ENCODE results near the gene SIN3A. TPM values are rescaled to one million over a fixed set of nuclear protein-coding genes. Genes with fewer than 3 reads are reported as not detected.
A peak's percentile ranks its signal among the peaks of the same experiment; 100 is the strongest.
"Not testable (repeated sequence)": the region's sequence is repeated elsewhere in the genome, so short reads cannot be mapped to it uniquely, and the experiment has no call there.

SIN3A gene
- total RNA-seq = 10 to 100 TPM; 87.4 to 92.0 TPM

GRCh38 chr15:75451674-75452363 is at the start of gene SIN3A:
Gene SIN3A, minus strand, starts transcription at chr15:75451690. Its CDS starts 21,315 bp downstream, at chr15:75430375.
- ATAC-seq (peak; percentile 57), DNase-seq (peak; percentile 100)
- peak within 1 kb of the TSS; percentile 96 for H3K27ac Mint-ChIP-seq
- peaks cover 36% of the 10 kb centered on the region for H3K4me1 Mint-ChIP-seq
- POLR2A ChIA-PET = interaction anchor here (0.5 to 7.3 kb wide), 12 partner anchors 11 to 859 kb away, joined by 3 to 83 read pairs (median 5); partner anchors contain the start of genes IMP3, MAN2C1, SNUPN and SNX33
- peak within 1 kb of the TSS; percentile 99 for H3K4me3 Mint-ChIP-seq
- CTCF ChIA-PET = interaction anchor here (0.7 to 2.7 kb wide), 8 partner anchors 11 to 242 kb away, joined by 3 to 12 read pairs (median 3); partner anchors contain the start of genes MAN2C1 and SNUPN
- no peaks in the 10 kb centered on the region for H3K9me3 Mint-ChIP-seq (ENCODE audit: low read depth)
- no peaks in the 10 kb centered on the region for H3K27me3 Mint-ChIP-seq
- intact Hi-C loops (cut with DNase I, micrococcal nuclease) = loop anchor here (1.0 to 10.0 kb wide), 19 partner anchors 45 to 1820 kb away; partner anchors contain the start of genes PPCDC (in 2 of the 2), C15orf39 (in 1 of the 2), CSK (in 1 of the 2) and MAN2C1 (in 1 of the 2)
- peaks cover 10% of the 10 kb centered on the region for H3K36me3 Mint-ChIP-seq (ENCODE audit: low read depth)

GRCh38 chr15:75493732-75494131 is 42.2 kb upstream of the SIN3A start:
- ChIA-PET CTCF (interaction anchor here (0.6 to 0.7 kb wide), 2 partner anchors 19 to 167 kb away, joined by 3 read pairs; no protein-coding TSS in a partner anchor), POLR2A (no interaction called here)
- Mint-ChIP-seq H3K36me3 (ENCODE audit: low read depth) (peaks cover 17% of the 10 kb centered on the region), H3K27ac (no peak overlapping the region), H3K4me1 (no peaks in the 10 kb centered on the region), H3K9me3 (ENCODE audit: low read depth) (no peaks in the 10 kb centered on the region), H3K4me3 (no peak overlapping the region), H3K27me3 (no peaks in the 10 kb centered on the region)
- ATAC-seq = no peak
- DNase-seq = no peak
- intact Hi-C loops (cut with DNase I, micrococcal nuclease) = no loop called here

GRCh38 chr15:75483961-75484360 is 32.5 kb upstream of the SIN3A start:
- intact Hi-C loops (cut with DNase I, micrococcal nuclease) = no loop called here
- DNase-seq (no peak), ATAC-seq (no peak)
- Mint-ChIP-seq H3K4me3 (no peak overlapping the region), H3K27me3 (no peaks in the 10 kb centered on the region), H3K27ac (no peak overlapping the region), H3K4me1 (no peaks in the 10 kb centered on the region), H3K9me3 (ENCODE audit: low read depth) (no peaks in the 10 kb centered on the region), H3K36me3 (ENCODE audit: low read depth) (peaks cover 11% of the 10 kb centered on the region)
- ChIA-PET POLR2A (interaction anchor here (0.9 kb wide), 1 partner anchor 17 kb away, joined by 3 read pairs; no protein-coding TSS in a partner anchor), CTCF (interaction anchor here (0.5 kb wide), 1 partner anchor 89 kb away, joined by 3 read pairs; no protein-coding TSS in a partner anchor)

- H3K27ac Mint-ChIP-seq; H3K27me3 Mint-ChIP-seq; DNase-seq; H3K4me3 Mint-ChIP-seq; intact Hi-C loops (cut with DNase I, micrococcal nuclease); H3K4me1 Mint-ChIP-seq; H3K9me3 Mint-ChIP-seq (ENCODE audit: low read depth); ATAC-seq; POLR2A ChIA-PET: not testable (repeated sequence)
- CTCF ChIA-PET = interaction anchor here (0.5 kb wide), 1 partner anchor 90 kb away, joined by 3 read pairs; no protein-coding TSS in a partner anchor
- H3K36me3 Mint-ChIP-seq (ENCODE audit: low read depth) = peaks cover 11% of the 10 kb centered on the region
Measured at GRCh38 chr15:75483556-75483955, 32.1 kb upstream of the SIN3A start.

GRCh38 chr15:75483106-75483505 is 31.6 kb upstream of the SIN3A start:
- Mint-ChIP-seq H3K36me3 (ENCODE audit: low read depth) (peaks cover 13% of the 10 kb centered on the region), H3K27ac (no peak overlapping the region), H3K27me3 (no peaks in the 10 kb centered on the region), H3K4me1 (no peaks in the 10 kb centered on the region), H3K4me3 (no peak overlapping the region), H3K9me3 (ENCODE audit: low read depth) (no peaks in the 10 kb centered on the region)
- ChIA-PET POLR2A (no interaction called here), CTCF (interaction anchor here (0.5 kb wide), 1 partner anchor 90 kb away, joined by 3 read pairs; no protein-coding TSS in a partner anchor)
- intact Hi-C loops (cut with DNase I, micrococcal nuclease) = no loop called here
- no peak for DNase-seq
- ATAC-seq = no peak

- POLR2A ChIA-PET = not testable (repeated sequence)
Measured at GRCh38 chr15:75480463-75480862, 29.0 kb upstream of the SIN3A start.

GRCh38 chr15:75479670-75480069 is 28.2 kb upstream of the SIN3A start:
- no peak overlapping the region for H3K4me3 Mint-ChIP-seq
- H3K27me3 Mint-ChIP-seq = no peaks in the 10 kb centered on the region
- ChIA-PET POLR2A (no interaction called here), CTCF (no interaction called here)
- intact Hi-C loops (cut with DNase I, micrococcal nuclease) = no loop called here
- no peak for ATAC-seq
- H3K36me3 Mint-ChIP-seq (ENCODE audit: low read depth) = peaks cover 13% of the 10 kb centered on the region
- no peak for DNase-seq
- H3K27ac Mint-ChIP-seq = no peak overlapping the region
- no peaks in the 10 kb centered on the region for H3K4me1 Mint-ChIP-seq
- H3K9me3 Mint-ChIP-seq (ENCODE audit: low read depth) = no peaks in the 10 kb centered on the region

More at GRCh38 chr15:75480463-75480862, 29.0 kb upstream of the SIN3A start:
- intact Hi-C loops (cut with DNase I, micrococcal nuclease); DNase-seq; H3K4me3 Mint-ChIP-seq; H3K27me3 Mint-ChIP-seq; CTCF ChIA-PET; ATAC-seq; H3K4me1 Mint-ChIP-seq; H3K9me3 Mint-ChIP-seq (ENCODE audit: low read depth); H3K27ac Mint-ChIP-seq: not testable (repeated sequence)
- H3K36me3 Mint-ChIP-seq (ENCODE audit: low read depth) = peaks cover 12% of the 10 kb centered on the region

GRCh38 chr15:75477094-75477493 is 25.6 kb upstream of the SIN3A start:
- H3K9me3 Mint-ChIP-seq (ENCODE audit: low read depth); H3K4me1 Mint-ChIP-seq; intact Hi-C loops (cut with DNase I, micrococcal nuclease); H3K27ac Mint-ChIP-seq; H3K4me3 Mint-ChIP-seq; POLR2A ChIA-PET; DNase-seq; H3K36me3 Mint-ChIP-seq (ENCODE audit: low read depth); H3K27me3 Mint-ChIP-seq; ATAC-seq: not testable (repeated sequence)
- CTCF ChIA-PET = interaction anchor here (0.7 kb wide), 1 partner anchor 16 kb away, joined by 3 read pairs; no protein-coding TSS in a partner anchor

GRCh38 chr15:75468913-75469598 is 17.6 kb upstream of the SIN3A start:
- Mint-ChIP-seq H3K27ac (peak overlapping the region; percentile 23), H3K4me3 (no peak overlapping the region), H3K36me3 (ENCODE audit: low read depth) (peaks cover 20% of the 10 kb centered on the region), H3K27me3 (no peaks in the 10 kb centered on the region), H3K4me1 (no peaks in the 10 kb centered on the region), H3K9me3 (ENCODE audit: low read depth) (no peaks in the 10 kb centered on the region)
- CTCF ChIA-PET = interaction anchor here (0.6 kb wide), 1 partner anchor 522 kb away, joined by 3 read pairs; no protein-coding TSS in a partner anchor
- POLR2A ChIA-PET = no interaction called here
- DNase-seq (no peak), ATAC-seq (no peak)
- intact Hi-C loops (cut with DNase I, micrococcal nuclease) = no loop called here

GRCh38 chr15:75460646-75461045 is 9.2 kb upstream of the SIN3A start:
- POLR2A ChIA-PET = no interaction called here
- no peaks in the 10 kb centered on the region for H3K9me3 Mint-ChIP-seq (ENCODE audit: low read depth)

GRCh38 chr15:75459581-75459980 is 8.1 kb upstream of the SIN3A start:
- no peak overlapping the region for H3K4me3 Mint-ChIP-seq
- no peak overlapping the region for H3K27ac Mint-ChIP-seq
- no peaks in the 10 kb centered on the region for H3K27me3 Mint-ChIP-seq
- ChIA-PET POLR2A (no interaction called here), CTCF (interaction anchor here (0.6 kb wide), 1 partner anchor 90 kb away, joined by 4 read pairs; no protein-coding TSS in a partner anchor)
- no peaks in the 10 kb centered on the region for H3K36me3 Mint-ChIP-seq (ENCODE audit: low read depth)
- H3K9me3 Mint-ChIP-seq (ENCODE audit: low read depth) = no peaks in the 10 kb centered on the region
- H3K4me1 Mint-ChIP-seq = peaks cover 7% of the 10 kb centered on the region
- intact Hi-C loops (cut with DNase I, micrococcal nuclease) = loop anchor here in 1 of 2 experiments (10.0 kb wide), 1 partner anchor 1535 kb away; the partner anchor contains the start of gene PSTPIP1
- DNase-seq (no peak), ATAC-seq (no peak)

More at GRCh38 chr15:75460646-75461045, 9.2 kb upstream of the SIN3A start:
- ATAC-seq (no peak), DNase-seq (no peak)
- CTCF ChIA-PET = no interaction called here
- no peaks in the 10 kb centered on the region for H3K36me3 Mint-ChIP-seq (ENCODE audit: low read depth)
- H3K27me3 Mint-ChIP-seq = no peaks in the 10 kb centered on the region
- no peak overlapping the region for H3K4me3 Mint-ChIP-seq
- peaks cover 7% of the 10 kb centered on the region for H3K4me1 Mint-ChIP-seq
- H3K27ac Mint-ChIP-seq = no peak overlapping the region
- intact Hi-C loops (cut with DNase I, micrococcal nuclease) = no loop called here
